PC-9 (cell line): Measurements from ENCODE around the gene INHBE.

Experiments
- CTCF ChIP-seq: fragments of 200-600 bp; sonication (generic); conservative IDR thresholded peaks from 2 replicates; pipeline ENCODE4 v1.6.1; 2017; ENCODE audit warnings: mixed run types, antibody characterized with exemption, mild to moderate bottlenecking, moderate library complexity
- EZH2 ChIP-seq: fragments of 200-600 bp; sonication (generic); IDR thresholded peaks from 2 replicates; pipeline ENCODE4 v1.8.0; 2017; ENCODE audit warnings: antibody characterized with exemption, low read depth

- no peak for TF ChIP-seq CTCF
- no peak for TF ChIP-seq EZH2
Measured at GRCh38 chr12:57473886-57474285, 18.8 kb downstream of the INHBE start.
